GM18511 (cell line): ENCODE data around the gene BMP6.

Experiments used
- ATAC-seq: cut with Tn5 transposase; IDR thresholded peaks from one replicate; pipeline ENCODE4 v1.9.1; 2021; ENCODE audit warnings: mild to moderate bottlenecking, moderate library complexity; ENCODE audit not compliant: unreplicated experiment

The BMP6 gene

DNA sequence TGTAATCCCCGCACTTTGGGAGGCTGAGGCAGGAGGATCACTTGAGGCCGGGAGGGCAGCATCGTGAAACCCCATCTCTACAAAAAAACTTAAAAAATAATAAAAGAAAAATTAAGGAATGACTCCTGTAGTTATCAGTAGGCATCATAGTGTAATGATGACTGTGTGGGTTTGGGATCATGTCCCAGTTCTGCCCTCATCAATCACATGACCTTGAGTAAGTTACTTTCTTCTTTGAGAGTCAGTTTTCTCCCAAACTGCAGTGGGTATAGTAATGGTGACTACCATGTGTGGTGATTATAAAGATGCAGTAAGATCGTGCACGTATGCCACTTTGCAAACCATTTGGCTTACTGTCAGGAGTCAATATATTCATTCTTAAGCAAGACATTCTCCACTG is 95.5 kb downstream of the BMP6 start:
- ATAC-seq: no peak

DNA sequence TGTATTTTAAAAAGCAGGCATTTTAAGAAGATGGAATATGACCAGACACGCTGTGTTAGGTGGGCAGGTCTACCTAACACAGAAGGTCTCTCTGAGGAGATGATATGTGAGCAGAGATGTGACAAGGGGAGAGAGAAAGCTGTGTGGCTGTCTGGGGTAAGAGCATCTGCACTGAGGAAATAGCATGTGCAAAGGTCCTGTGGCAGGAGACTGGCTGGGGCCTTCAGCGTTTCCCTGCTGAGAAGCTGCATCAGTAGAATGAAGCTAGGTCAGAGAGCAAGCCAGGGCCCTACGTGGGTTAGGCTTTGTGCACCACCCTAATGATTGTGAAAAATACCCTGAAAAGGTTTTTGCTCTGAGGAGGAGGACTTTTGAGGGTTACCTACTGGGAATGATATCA is 97.7 kb downstream of the BMP6 start:
- ATAC-seq: no peak

DNA sequence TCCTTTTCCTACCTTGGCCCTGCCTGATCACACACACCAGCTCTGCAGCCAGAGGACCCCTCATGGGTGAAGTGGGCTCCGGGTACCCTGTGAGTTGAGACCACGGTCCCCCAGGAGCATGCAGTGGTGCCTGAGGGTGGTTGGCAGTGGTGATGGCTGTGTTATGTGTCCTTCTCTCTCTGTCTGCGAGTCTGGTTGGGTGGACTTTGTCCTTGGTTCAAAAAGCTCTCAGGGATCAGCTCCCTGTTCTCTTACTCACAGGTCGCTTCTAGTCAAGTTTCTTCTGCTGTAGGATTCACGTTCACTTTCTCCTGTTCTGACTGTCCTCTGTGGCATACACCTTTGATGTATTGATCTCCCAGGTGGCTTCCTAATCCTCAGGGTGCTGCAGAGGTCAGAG is 100.1 kb downstream of the BMP6 start:
- no peak for ATAC-seq

DNA sequence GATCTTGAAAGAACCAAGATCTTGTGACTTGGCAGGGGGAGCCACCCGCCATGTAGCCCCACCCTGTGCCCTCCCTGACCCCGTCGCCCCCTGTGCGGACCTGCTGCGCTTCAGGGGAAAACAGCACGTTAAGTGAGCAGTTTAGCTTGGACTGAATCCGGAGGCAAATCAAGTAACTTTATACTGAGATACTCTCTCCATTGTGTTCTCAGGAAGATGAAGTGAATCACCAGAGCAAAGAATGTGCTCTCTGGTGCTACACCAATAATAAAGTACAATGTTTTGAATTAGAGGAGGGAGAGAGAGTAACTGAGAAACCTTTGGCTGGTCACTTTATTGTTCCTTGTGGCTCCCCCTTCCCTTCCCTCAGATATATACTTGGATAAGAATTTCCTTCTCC is 101.2 kb downstream of the BMP6 start:
- no peak for ATAC-seq

DNA sequence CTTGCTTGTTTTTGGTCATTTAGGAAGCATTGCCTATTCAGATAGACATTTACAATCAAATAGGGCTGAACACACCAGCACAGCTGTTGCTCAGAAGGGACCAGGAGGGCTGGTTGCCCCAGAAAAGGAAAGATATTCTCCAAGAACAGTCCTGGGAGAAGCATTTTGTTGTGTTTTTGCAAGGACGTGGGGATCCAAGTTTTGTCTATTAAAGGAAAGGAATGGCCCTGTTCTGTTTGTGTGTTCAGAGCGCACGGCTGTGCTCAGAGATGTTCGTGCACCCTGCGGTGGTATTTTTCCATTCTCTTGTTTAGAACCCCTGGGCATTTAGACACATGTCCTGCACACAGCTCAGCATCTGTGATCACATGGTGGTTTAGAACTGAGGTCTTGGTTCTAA is 102.2 kb downstream of the BMP6 start:
- no peak for ATAC-seq

DNA sequence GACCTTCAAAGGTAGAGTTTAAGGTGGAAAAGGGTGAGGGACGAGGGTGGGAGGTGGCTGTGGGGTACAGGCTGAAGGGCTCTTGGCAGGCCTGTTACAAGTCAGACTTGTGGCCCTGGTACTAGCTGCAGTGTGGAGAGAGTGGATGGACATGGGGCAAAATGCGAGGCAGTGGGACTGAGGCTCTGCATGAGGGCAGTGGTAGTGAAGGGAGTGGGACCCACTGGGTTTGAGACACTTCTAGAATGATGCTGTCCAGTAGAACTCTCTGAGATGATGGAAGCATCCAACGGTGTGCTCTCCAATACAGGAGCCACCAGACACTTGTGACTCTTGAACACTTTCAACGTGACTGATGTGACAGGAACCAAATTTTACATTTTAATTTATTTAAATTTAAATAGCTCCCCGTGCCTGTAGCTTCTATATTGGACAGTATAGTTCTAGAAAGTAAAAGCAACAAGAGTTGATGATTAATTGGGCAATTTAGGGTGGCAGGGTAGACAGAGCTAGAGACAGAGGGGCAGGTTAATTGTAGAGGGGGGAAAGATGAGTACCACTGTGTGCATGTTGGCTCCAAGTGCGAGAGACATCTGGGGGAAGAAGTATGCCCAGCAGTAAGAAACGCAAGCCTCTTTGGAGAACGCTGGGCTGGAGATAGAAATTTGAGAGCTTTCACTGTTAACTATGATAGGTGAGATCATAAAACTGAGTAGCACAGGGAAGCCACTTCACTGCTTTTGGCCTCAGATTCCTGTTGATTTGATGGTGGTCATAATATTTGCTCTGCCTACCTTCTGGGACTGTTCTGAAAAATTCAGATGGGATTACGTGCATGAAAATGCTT is 107.2 kb downstream of the BMP6 start:
- ATAC-seq: no peak

- no peak for ATAC-seq
These were observed 107.8 kb downstream of the BMP6 start for GRCh38 chr6:7833751-7834070.

DNA sequence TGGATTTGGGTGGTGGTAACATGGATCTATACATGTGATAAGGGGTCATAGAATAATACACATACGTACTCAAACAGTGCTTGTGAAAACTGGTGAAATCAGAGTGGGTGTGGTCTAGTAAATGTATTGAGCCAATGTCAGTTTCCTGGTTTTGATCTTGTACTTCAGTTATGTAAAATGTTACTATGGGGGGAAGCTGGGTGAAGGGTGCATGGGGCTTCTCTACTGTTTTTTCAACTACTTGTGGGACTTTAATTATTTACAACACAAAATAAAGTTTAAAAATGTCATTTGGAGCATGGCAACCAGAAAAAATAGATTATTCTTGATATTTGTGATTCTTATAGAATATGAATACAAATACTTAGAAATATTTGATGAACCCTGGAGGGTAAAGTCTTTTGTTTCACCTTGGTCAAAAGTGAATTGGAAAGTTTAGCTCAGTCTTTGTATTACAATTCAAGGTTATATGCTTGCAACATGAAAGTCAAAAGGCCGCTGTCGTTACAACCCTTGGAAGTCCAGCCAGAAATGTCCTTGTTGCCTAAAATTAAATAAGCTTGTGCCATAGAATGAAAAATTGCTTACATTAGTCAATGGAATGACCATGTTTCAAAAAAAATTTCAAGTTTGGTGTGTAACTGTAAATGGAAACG is 110.6 kb downstream of the BMP6 start:
- ATAC-seq: no peak

DNA sequence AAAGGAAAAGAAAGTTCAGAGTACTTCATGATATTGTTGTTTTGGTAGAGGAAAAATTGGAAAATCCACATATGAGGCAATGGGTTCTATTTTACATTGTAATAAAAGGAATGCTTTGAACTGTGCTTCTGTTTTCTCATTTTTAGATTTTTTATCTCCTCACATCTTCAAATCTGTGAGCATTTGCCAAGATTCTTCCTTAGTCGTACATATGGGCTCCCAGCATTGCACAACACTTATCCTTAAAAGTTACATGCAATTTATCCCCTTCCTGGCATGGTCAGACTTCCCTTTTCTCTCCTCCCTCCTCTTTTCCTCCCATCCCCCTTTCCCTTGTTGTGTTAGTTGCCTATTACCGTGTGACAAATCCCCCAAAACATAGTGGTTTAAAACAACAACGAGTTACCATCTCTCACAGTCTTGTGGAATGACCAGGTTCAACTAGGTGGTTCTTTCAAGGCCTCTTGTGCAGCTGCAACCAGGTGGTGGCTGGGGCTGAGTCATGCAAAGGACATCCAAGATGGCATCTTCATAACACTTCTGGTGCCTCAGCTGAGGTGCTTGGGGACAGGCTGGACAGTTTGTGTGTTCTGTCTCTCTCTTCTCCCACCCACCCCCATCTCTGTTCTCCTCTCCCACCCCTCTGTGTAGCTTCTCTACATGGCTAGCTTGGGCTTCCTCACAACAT is 116.0 kb downstream of the BMP6 start:
- no peak for ATAC-seq

DNA sequence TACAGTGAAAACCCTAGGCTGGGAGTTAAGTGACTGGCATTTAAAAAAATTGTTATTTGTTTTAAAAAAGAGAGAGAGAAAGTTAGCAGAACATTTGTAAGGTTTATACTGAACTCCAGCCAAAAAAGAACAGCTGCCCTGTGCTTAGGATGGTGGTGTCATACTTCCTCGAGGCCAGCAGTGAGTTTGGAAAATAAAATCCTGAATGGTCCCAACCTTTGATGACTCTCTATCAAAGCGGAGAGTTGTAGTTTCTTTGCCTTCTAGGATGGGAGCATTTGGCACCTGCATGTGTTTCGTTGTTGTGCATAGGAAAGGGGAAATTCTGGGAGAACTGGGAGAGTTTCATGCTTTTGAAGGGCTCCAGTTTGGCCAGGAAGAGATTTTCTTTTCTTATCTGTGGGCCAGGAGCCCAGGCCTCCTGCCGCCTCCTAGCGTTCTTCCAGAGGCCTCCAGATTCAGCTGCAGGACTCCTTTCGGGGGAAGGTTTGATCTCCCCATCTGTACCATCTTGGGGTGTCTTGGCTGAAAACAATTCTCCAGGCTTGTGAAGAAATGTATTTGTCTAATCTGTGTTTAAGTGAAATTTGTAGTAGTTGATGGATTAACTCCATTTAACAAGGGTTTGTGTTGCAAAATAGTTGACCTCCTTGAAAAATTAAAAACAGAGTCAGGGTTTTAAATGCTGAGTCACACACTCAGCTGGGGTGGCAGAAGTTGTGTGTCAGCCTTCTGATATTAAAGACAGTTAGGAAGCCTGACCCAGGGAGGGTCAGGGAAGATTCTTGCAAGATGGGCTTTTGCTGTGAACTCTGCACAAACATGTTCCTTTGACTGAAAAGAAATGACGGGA is 121.3 kb downstream of the BMP6 start:
- no peak for ATAC-seq

DNA sequence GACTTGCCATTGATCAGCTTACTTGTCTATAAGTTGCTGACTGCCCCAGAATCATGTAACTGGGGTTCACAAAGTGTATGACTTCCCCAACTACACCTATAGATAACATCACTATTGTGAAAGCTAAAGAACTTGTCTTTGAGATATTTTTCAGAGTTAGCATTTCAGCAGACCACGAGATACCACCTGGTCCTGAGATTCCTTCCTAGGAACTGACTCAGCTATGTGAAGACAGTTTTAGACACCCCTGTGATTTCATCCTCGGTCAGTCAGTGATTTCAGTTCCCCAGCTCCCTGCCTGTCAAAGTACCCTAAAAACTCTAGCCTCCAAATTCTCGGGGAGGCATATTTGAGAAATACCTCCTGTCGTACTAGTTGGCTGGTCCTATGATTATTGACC is 122.3 kb downstream of the BMP6 start:
- ATAC-seq: no peak

GRCh38 chr6:7851780-7852179 is 125.9 kb downstream of the BMP6 start:
- no peak for ATAC-seq

- ATAC-seq: no peak
These were observed 133.7 kb downstream of the BMP6 start for GRCh38 chr6:7859591-7859990.

DNA sequence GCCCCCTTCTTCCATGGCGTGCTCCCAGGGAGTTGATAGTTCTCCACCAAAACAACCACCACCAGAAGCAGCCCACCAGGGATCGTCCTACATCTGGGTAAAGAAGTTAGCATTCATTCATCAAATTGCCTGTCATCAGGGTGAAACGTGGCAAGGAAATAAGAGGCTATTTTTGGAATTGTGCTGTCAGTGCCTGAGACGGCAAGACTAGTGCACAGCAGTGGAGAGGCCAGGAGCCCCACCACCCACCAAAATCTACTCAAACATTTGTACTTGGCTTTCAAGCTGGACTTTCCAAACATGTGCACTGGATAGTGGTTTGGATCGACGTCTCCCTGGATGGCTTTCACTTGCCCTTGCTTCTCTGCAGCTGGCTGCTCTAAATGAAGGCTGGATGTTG is 139.9 kb downstream of the BMP6 start:
- no peak for ATAC-seq

GRCh38 chr6:7866526-7866925 is 140.6 kb downstream of the BMP6 start:
- no peak for ATAC-seq

DNA sequence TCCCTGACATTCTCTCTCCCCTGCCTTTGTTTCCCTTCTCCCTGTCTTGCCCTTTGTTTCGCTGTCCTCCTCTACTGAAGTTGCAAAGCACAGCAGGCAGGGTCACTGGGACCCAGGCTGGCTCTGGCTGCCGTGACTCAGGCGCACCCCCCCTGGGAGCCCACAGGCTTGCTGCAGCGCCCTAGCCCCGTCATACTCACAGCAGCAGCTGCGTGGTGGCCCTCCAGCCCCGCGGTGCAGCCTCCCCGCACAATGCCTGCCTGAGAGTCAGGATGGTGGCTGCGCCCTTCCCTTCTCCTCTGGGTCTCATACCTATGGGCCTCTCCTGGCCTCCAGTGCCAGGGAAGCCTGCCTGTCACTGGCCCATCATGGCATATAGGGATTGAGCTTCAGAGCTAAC is 143.0 kb downstream of the BMP6 start:
- no peak for ATAC-seq

DNA sequence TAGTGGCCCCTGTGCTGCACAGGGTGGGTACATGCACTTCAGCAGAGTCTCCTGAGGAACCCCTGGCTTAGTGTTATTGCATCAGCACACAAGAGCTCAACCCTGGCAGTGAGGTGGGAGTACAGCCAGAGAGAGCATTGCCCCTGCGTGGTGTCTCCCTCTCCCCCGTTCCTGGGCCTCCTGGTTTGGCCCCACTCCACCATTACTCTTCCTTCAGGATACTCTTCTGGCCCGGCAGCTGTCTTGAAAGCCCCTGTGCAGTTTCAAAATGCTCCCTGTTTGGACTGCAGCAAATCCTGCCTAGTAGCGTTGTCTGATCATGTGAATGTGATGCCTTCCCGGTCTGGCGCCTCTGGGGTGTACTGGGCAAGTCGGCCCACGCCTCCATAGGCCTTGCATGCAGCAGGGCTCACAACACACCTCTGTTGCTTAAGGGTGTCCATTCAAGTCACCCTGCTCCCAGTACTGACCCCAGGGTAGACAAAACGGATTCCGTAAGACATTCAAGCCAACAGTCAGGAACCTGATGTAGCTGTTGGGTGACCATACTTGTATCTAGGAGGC is 152.6 kb downstream of the BMP6 start:
- ATAC-seq: no peak

- no peak for ATAC-seq
These were observed 153.1 kb downstream of the BMP6 start for GRCh38 chr6:7879043-7879442.

DNA sequence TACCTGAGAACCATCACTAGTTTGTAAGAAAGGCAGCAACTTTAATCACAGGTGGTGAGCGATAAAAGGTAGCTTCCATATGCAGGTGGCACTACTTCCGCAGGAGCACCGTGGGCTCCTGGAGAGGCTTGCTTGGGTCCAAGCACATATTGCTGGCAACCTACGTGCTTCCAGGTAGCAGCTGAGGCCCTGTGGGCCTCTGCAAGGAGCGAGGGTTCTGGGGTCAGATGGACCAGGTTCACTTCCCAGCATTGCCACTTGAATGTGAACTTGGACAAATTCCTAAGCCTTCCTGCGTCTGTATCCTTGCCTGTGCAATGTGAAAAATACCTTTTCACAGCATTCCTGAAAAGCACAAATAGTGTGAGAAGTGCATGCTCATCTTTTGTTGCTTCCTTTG is 153.7 kb downstream of the BMP6 start:
- no peak for ATAC-seq

DNA sequence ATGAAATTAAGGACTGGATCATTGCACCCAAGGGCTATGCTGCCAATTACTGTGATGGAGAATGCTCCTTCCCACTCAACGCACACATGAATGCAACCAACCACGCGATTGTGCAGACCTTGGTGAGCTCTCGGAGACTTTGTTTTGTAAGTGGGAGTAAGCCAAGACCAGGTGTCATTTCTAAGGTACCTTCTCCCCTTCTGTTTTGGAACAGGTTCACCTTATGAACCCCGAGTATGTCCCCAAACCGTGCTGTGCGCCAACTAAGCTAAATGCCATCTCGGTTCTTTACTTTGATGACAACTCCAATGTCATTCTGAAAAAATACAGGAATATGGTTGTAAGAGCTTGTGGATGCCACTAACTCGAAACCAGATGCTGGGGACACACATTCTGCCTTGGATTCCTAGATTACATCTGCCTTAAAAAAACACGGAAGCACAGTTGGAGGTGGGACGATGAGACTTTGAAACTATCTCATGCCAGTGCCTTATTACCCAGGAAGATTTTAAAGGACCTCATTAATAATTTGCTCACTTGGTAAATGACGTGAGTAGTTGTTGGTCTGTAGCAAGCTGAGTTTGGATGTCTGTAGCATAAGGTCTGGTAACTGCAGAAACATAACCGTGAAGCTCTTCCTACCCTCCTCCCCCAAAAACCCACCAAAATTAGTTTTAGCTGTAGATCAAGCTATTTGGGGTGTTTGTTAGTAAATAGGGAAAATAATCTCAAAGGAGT is 154.2 kb downstream of the BMP6 start:
- ATAC-seq: no peak
